H9 (cell line): ENCODE measurements around the gene LMO1. TPM values are rescaled to one million over a fixed set of nuclear protein-coding genes. Genes with fewer than 3 reads are reported as not detected.

Source experiments
- DNase-seq: peaks from one replicate; pipeline ENCODE4 v3.0.0-alpha.2; 2017
- H2AFZ ChIP-seq: one replicate; pipeline ENCODE4 v1.6.1; 2013; ENCODE audit warnings: mild to moderate bottlenecking, low read length, control low read depth, moderate library complexity
- H2AK5ac ChIP-seq: 2 replicates; pipeline ENCODE4 v1.6.1; 2013; ENCODE audit warnings: low read length, control low read depth, mixed read lengths; ENCODE audit not compliant: insufficient read length
- H2BK120ac ChIP-seq: one replicate; pipeline ENCODE4 v1.6.1; 2013; ENCODE audit warnings: low read depth, mild to moderate bottlenecking, low read length, control low read depth, inconsistent platforms; ENCODE audit not compliant: poor library complexity, severe bottlenecking
- H2BK12ac ChIP-seq: 2 replicates; pipeline ENCODE4 v1.6.1; 2013; ENCODE audit warnings: low read length, control low read depth, mixed read lengths, low read depth; ENCODE audit not compliant: insufficient read length
- H2BK15ac ChIP-seq: 2 replicates; pipeline ENCODE4 v1.6.1; 2013; ENCODE audit warnings: low read depth, low read length, control low read depth
- H2BK20ac ChIP-seq: one replicate; pipeline ENCODE4 v1.6.1; 2013; ENCODE audit warnings: low read depth, mild to moderate bottlenecking, low read length, control low read depth, inconsistent platforms; ENCODE audit not compliant: poor library complexity, severe bottlenecking
- H2BK5ac ChIP-seq: 2 replicates; pipeline ENCODE4 v1.6.1; 2013; ENCODE audit warnings: low read length, control low read depth, mixed read lengths; ENCODE audit not compliant: insufficient read length
- H3K14ac ChIP-seq: 2 replicates; pipeline ENCODE4 v1.6.1; 2013; ENCODE audit warnings: low read length, control low read depth; ENCODE audit not compliant: insufficient read depth
- H3K18ac ChIP-seq: 2 replicates; pipeline ENCODE4 v1.6.1; 2013; ENCODE audit warnings: low read depth, mild to moderate bottlenecking, mixed read lengths, low read length, control low read depth; ENCODE audit not compliant: insufficient read length
- H3K23ac ChIP-seq: 2 replicates; pipeline ENCODE4 v1.6.1; 2013; ENCODE audit warnings: low read length, control low read depth, mixed read lengths, low read depth; ENCODE audit not compliant: insufficient read length
- H3K23me2 ChIP-seq: 2 replicates; pipeline ENCODE4 v1.6.1; 2013; ENCODE audit warnings: low read depth, mild to moderate bottlenecking, mixed read lengths, low read length, control low read depth; ENCODE audit not compliant: insufficient read length, poor library complexity, severe bottlenecking
- H3K27ac ChIP-seq: 2 replicates; pipeline ENCODE4 v1.5.1; 2013; ENCODE audit warnings: low read length, control low read depth, mixed read lengths, low read depth; ENCODE audit not compliant: insufficient read length
- H3K27me3 ChIP-seq: 2 replicates; pipeline ENCODE4 v1.6.1; 2013; ENCODE audit warnings: low read length, control low read depth, inconsistent platforms; ENCODE audit not compliant: insufficient read depth
- H3K4ac ChIP-seq: 2 replicates; pipeline ENCODE4 v1.6.1; 2013; ENCODE audit warnings: low read depth, mild to moderate bottlenecking, control low read depth, inconsistent platforms, low read length, moderate library complexity
- H3K4me1 ChIP-seq: 2 replicates; pipeline ENCODE4 v1.6.1; 2013; ENCODE audit warnings: low read length, control low read depth, inconsistent platforms; ENCODE audit not compliant: insufficient read depth
- H3K4me2 ChIP-seq: 2 replicates; pipeline ENCODE4 v1.6.1; 2013; ENCODE audit warnings: low read length, control low read depth, mixed read lengths; ENCODE audit not compliant: insufficient read length, insufficient read depth
- H3K56ac ChIP-seq: 2 replicates; pipeline ENCODE4 v1.6.1; 2013; ENCODE audit warnings: low read depth, mild to moderate bottlenecking, mixed read lengths, low read length, control low read depth; ENCODE audit not compliant: insufficient read length
- H3K79me1 ChIP-seq: 2 replicates; pipeline ENCODE4 v1.6.1; 2013; ENCODE audit warnings: low read depth, mild to moderate bottlenecking, moderate library complexity, low read length, control low read depth, inconsistent platforms; ENCODE audit not compliant: insufficient read depth, poor library complexity, severe bottlenecking
- H3K79me2 ChIP-seq: 2 replicates; pipeline ENCODE4 v1.6.1; 2013; ENCODE audit warnings: low read length, control low read depth, inconsistent platforms; ENCODE audit not compliant: insufficient read depth
- H3K9ac ChIP-seq: 2 replicates; pipeline ENCODE4 v1.6.1; 2013; ENCODE audit warnings: low read length, control low read depth, mixed read lengths; ENCODE audit not compliant: insufficient read length; ENCODE audit errors: extremely low read depth
- H3K9me3 ChIP-seq: one replicate; pipeline ENCODE4 v1.6.1; 2013; ENCODE audit warnings: low read depth, low read length, inconsistent platforms; ENCODE audit not compliant: control insufficient read depth
- H3T11ph ChIP-seq: one replicate; pipeline ENCODE4 v1.6.1; 2013; ENCODE audit warnings: mild to moderate bottlenecking, low read length, control low read depth, inconsistent platforms
- H4K20me1 ChIP-seq: one replicate; pipeline ENCODE4 v1.6.1; 2013; ENCODE audit not compliant: control insufficient read depth, insufficient read length, insufficient read depth
- H4K5ac ChIP-seq: 2 replicates; pipeline ENCODE4 v1.6.1; 2013; ENCODE audit warnings: low read depth, mild to moderate bottlenecking, mixed read lengths, low read length, control low read depth; ENCODE audit not compliant: insufficient read length
- H4K8ac ChIP-seq: replicated peaks from 2 replicates; pipeline ENCODE4 v1.6.1; 2013; ENCODE audit warnings: low read length, control low read depth, mixed read lengths, low read depth; ENCODE audit not compliant: insufficient read length
- H4K91ac ChIP-seq: 2 replicates; pipeline ENCODE4 v1.6.1; 2013; ENCODE audit warnings: low read depth, mild to moderate bottlenecking, moderate library complexity, mixed read lengths, low read length, control low read depth; ENCODE audit not compliant: insufficient read length
- H3K27ac Mint-ChIP-seq, 3 experiments: 2 replicates in 2 of 3; 3 replicates in 1 of 3; pipeline ENCODE4 v1.8.0; 2020 to 2021; ENCODE audit warnings: mixed read lengths in 3 of 3, mild to moderate bottlenecking in 1 of 3, moderate library complexity in 1 of 3
- H3K27me3 Mint-ChIP-seq: 2 replicates; pipeline ENCODE4 v1.8.0; 2021; ENCODE audit warnings: low read depth, mild to moderate bottlenecking, moderate library complexity, mixed read lengths
- H3K36me3 Mint-ChIP-seq, 3 experiments: 2 replicates in 2 of 3; 3 replicates in 1 of 3; pipeline ENCODE4 v1.8.0; 2020 to 2021; ENCODE audit warnings: low read depth in 3 of 3, mixed read lengths in 3 of 3; ENCODE audit not compliant: insufficient read depth in 1 of 3
- H3K4me1 Mint-ChIP-seq, 2 experiments: 2 replicates each; pipeline ENCODE4 v1.8.0; 2020; ENCODE audit warnings: mixed read lengths in 2 of 2
- H3K4me3 Mint-ChIP-seq, 2 experiments: 2 replicates in 1 of 2; 3 replicates in 1 of 2; pipeline ENCODE4 v1.8.0; 2020 to 2021; ENCODE audit warnings: mild to moderate bottlenecking in 2 of 2, mixed read lengths in 2 of 2, moderate library complexity in 1 of 2
- H3K9me3 Mint-ChIP-seq, 2 experiments: 2 replicates in 1 of 2; 3 replicates in 1 of 2; pipeline ENCODE4 v1.8.0; 2020; ENCODE audit warnings: mild to moderate bottlenecking in 2 of 2, mixed read lengths in 2 of 2, moderate library complexity in 1 of 2
- total RNA-seq: library from RNA; stranded (reverse); gene quantifications from 2 replicates; pipeline ENCODE4 v1.2.1, GENCODE V29; 2021
- TF ChIP-seq, protein P1 (sequence below): fragments of 200-600 bp; sonication (generic); conservative IDR thresholded peaks from 3 replicates; pipeline ENCODE4 v1.8.0; 2021; ENCODE audit warnings: antibody characterized with exemption, mild to moderate bottlenecking

The LMO1 gene
- total RNA-seq, 1 experiment from 2014 or later, result 0.50 TPM

DNA sequence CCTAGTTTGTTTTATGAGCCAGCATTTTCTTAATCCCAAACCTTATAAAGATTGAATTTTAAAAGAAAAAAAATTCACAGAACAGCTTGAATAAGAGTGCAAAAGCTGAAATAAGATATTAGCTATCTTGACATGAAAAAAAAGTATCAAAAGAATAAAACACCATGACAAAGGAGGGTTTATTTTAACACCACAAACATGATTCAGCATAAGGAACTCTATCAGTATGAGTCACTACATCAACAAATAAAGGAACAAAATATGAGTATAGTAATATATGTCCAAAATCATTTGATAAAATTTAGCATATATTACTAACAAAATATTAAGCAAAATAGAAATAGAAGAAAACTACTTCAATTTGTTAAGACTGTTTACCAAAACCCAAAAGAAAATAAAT is 9.6 kb upstream of the LMO1 start:
- Histone ChIP-seq H2AK5ac (no peak overlapping the region), H3K56ac (no peak overlapping the region), H4K91ac (no peak overlapping the region), H2AFZ (no peak overlapping the region), H4K5ac (no peak overlapping the region), H3K4ac (no peak overlapping the region), H2BK20ac (no peak overlapping the region), H2BK15ac (no peak overlapping the region), H3K27me3 (peaks cover 22% of the 10 kb centered on the region; the same call in 1 of the 2 replicates), H4K20me1 (no peaks in the 10 kb centered on the region), H3K4me1 (no peaks in the 10 kb centered on the region), H3K23ac (no peak overlapping the region), H4K8ac (no peak overlapping the region), H3K23me2 (peaks cover under 1% of the 10 kb centered on the region), H3K79me2 (no peaks in the 10 kb centered on the region), H3K79me1 (no peaks in the 10 kb centered on the region), H3K9ac (no peak overlapping the region), H2BK120ac (no peak overlapping the region), H3K4me2 (no peak overlapping the region), H2BK12ac (no peak overlapping the region), H3K18ac (no peak overlapping the region), H3K9me3 (no peaks in the 10 kb centered on the region), H2BK5ac (no peak overlapping the region), H3K14ac (no peak overlapping the region), H3K27ac (no peak overlapping the region), H3T11ph (no peak overlapping the region)
- Mint-ChIP-seq H3K27ac (no peak overlapping the region), H3K4me3 (no peak overlapping the region), H3K4me1 (peaks cover 8 to 21% of the 10 kb centered on the region in 2 experiments), H3K36me3 (no peaks in the 10 kb centered on the region; a peak in 2 of 7 replicates), H3K9me3 (peaks cover 0 to 4% of the 10 kb centered on the region in 2 experiments; a peak in 3 of 5 replicates), H3K27me3 (peaks cover 68% of the 10 kb centered on the region)
- TF ChIP-seq, protein P1, sequence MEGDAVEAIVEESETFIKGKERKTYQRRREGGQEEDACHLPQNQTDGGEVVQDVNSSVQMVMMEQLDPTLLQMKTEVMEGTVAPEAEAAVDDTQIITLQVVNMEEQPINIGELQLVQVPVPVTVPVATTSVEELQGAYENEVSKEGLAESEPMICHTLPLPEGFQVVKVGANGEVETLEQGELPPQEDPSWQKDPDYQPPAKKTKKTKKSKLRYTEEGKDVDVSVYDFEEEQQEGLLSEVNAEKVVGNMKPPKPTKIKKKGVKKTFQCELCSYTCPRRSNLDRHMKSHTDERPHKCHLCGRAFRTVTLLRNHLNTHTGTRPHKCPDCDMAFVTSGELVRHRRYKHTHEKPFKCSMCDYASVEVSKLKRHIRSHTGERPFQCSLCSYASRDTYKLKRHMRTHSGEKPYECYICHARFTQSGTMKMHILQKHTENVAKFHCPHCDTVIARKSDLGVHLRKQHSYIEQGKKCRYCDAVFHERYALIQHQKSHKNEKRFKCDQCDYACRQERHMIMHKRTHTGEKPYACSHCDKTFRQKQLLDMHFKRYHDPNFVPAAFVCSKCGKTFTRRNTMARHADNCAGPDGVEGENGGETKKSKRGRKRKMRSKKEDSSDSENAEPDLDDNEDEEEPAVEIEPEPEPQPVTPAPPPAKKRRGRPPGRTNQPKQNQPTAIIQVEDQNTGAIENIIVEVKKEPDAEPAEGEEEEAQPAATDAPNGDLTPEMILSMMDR, result no peak
- DNase-seq, result no peak
